Heart left ventricle (tissue), 16 donors: Measurements from ENCODE around the gene SKA2. TPM values are rescaled to one million over a fixed set of nuclear protein-coding genes. Genes with fewer than 3 reads are reported as not detected.

Source experiments
- ATAC-seq, 4 donors: fragments of 200-7000 bp; cut with Tn5 transposase; one replicate each; pipeline ENCODE4 v1.9.1; 2020 to 2022; ENCODE audit warnings: moderate library complexity in 4 of 4, mild to moderate bottlenecking in 3 of 4, moderate number of reproducible peaks in 1 of 4
- DNase-seq, 5 donors: peaks; one replicate each; pipeline ENCODE4 v3.0.0-alpha.2; 2020
- H3K27ac ChIP-seq, 12 donors: fragments of 200-600 bp; sonication (generic) in 4 of 12; one replicate each; pipeline versions ENCODE4 v1.5.0 to v1.8.0; 2016 to 2022; ENCODE audit warnings: mild to moderate bottlenecking in 2 of 12
- H3K27me3 ChIP-seq, 9 donors: fragments of 200-600 bp; sonication (generic) in 2 of 9; one replicate each; pipeline versions ENCODE4 v1.5.1 to v1.8.0; 2016 to 2022; ENCODE audit warnings: mild to moderate bottlenecking in 3 of 9
- H3K36me3 ChIP-seq, 9 donors: fragments of 200-600 bp; sonication (generic) in 2 of 9; one replicate each; pipeline versions ENCODE4 v1.5.0 to v1.8.0; 2018 to 2022; ENCODE audit warnings: mild to moderate bottlenecking in 2 of 9
- H3K4me1 ChIP-seq, 12 donors: fragments of 200-600 bp; sonication (generic) in 4 of 12; one replicate each; pipeline versions ENCODE4 v1.5.0 to v1.8.0; 2016 to 2022; ENCODE audit warnings: mild to moderate bottlenecking in 3 of 12
- H3K4me3 ChIP-seq, 12 donors: fragments of 200-600 bp; sonication (generic) in 4 of 12; one replicate each; pipeline versions ENCODE4 v1.5.0 to v1.8.0; 2017 to 2022; ENCODE audit warnings: mild to moderate bottlenecking in 9 of 12, moderate library complexity in 4 of 12
- H3K9me3 ChIP-seq, 12 donors: fragments of 200-600 bp; sonication (generic) in 4 of 12; one replicate each; pipeline versions ENCODE4 v1.5.0 to v1.8.0; 2016 to 2022; ENCODE audit warnings: mild to moderate bottlenecking in 1 of 12
- CTCF ChIP-seq, 12 donors: fragments of 200-600 bp; sonication (generic) in 4 of 12; IDR thresholded peaks; one replicate each; pipeline versions ENCODE4 v1.5.0 to v1.8.0; 2018 to 2022; ENCODE audit warnings: antibody characterized with exemption in 12 of 12, mild to moderate bottlenecking in 5 of 12
- POLR2A ChIP-seq, 2 donors: fragments of 450-650 bp; IDR thresholded peaks; one replicate each; pipeline ENCODE4 v1.6.1; 2017; ENCODE audit warnings: antibody characterized with exemption in 2 of 2, mild to moderate bottlenecking in 2 of 2, moderate library complexity in 2 of 2
- WGBS, 4 donors: extraction: QIAGEN DNeasy Blood & Tissue Kit in 2 of 4; methylation state at CpG; one replicate each; pipeline versions ENCODE4 v1.1.5 to v1.1.7; 2013 to 2018; 5-methylcytosine and 5-hydroxymethylcytosine counted together
- intact Hi-C, 10 donors: fragments of 100-400 bp; cut with DNase I; formaldehyde crosslinking; loops; one replicate each; pipeline versions ENCODE4 v1.11.1 to v1.14.2; 2022
- polyA plus RNA-seq, 2 donors: library from polyadenylated mRNA; stranded (reverse); fragments of 200-250 nt; gene quantifications; one replicate each; pipeline ENCODE4 v1.2.3, GENCODE V29; 2013
- total RNA-seq, 9 donors: library from RNA; depleted of rRNA in 2 of 9; stranded (reverse); fragments of >200 nt in 2 of 9; fragmentation: NEBNext Ultra II Directional in 3 of 9; extraction: Animal tissue kit (Norgen Biotek cat#: 25700) in 3 of 9; gene quantifications; one replicate each; pipeline versions ENCODE4 v1.1.0 to v1.2.4, GENCODE V29; 2016 to 2023
- donor health status: ischemic (EF 13 %, LVEDD 7.1; RV severe dilation, severe dysfunction).
- donor health status: healthy with polysubstance abuse.
- donor health status: DM: no; HTN: yes; CAD: no.
- donor health status: DM: no; HTN: no; CAD: no.
- donor health status: ischemic (EF 25% LVEDD 6.9; RV normal size, moderate dysfunction).
- donor health status: ischemic (EF 25% LVEDD 5.7; RV mildly dilated, moderate dysfunction).
- donor health status: healthy.
- donor health status: DM: yes; HTN: yes; CAD: no.
- donor health status: ischemic (EF 35%, LVEDD 5.7; RV mildly dilated, moderate dysfunction).
- donor health status: nonischemic (EF 11% LVEDD 7.7; RV severe dilation, severe dysfunction).
- donor health status: DM: yes; HTN: yes; CAD: no.
- donor health status: PGD.
- donor health status: ischemic (EF 29% LVEDD 5.4; RV normal size, mild dysfunction).
- donor health status: nonischemic (EF 23%, LVEDD 6.1; RV moderate dilation, normal function).

SKA2 gene
- total and polyA plus RNA-seq, 11 donors: 23.7 to 52.3 (median 39.1) TPM

GRCh38 chr17:59161477-59161876 is 6.5 kb upstream of the SKA2 start:
- DNase-seq: no peak
- Histone ChIP-seq H3K27me3 (no peaks in the 10 kb centered on the region), H3K27ac (no peak overlapping the region), H3K4me3 (no peak overlapping the region), H3K36me3 (no peaks in the 10 kb centered on the region), H3K9me3 (no peaks in the 10 kb centered on the region), H3K4me1 (peaks cover 0 to 11% (median 0%) of the 10 kb centered on the region in 12 donors)
- WGBS, 4 donors: 96 to 98% (median 97%) methylated on average over 2 of the region's 2 CpGs
- ATAC-seq: no peak
- intact Hi-C loops: no loop called here
- TF ChIP-seq CTCF (IDR thresholded peaks at IDR 0.05) (no peak), POLR2A (IDR thresholded peaks at IDR 0.05) (no peak)

- Histone ChIP-seq H3K4me1 (peaks cover 0 to 14% (median 5%) of the 10 kb centered on the region in 12 donors), H3K27ac (peak overlapping the region in 1 of 12 donors; percentile 28), H3K27me3 (no peaks in the 10 kb centered on the region), H3K36me3 (no peaks in the 10 kb centered on the region), H3K4me3 (no peak overlapping the region), H3K9me3 (no peaks in the 10 kb centered on the region)
- intact Hi-C loops: no loop called here
- no peak for TF ChIP-seq POLR2A (IDR thresholded peaks at IDR 0.05)
- no peak for TF ChIP-seq CTCF (IDR thresholded peaks at IDR 0.05)
- no peak for ATAC-seq
- WGBS, 4 donors: 92 to 94% (median 92%) methylated on average over 9 of the region's 9 CpGs
- no peak for DNase-seq
These were observed 5.4 kb upstream of the SKA2 start for GRCh38 chr17:59160157-59161025.

GRCh38 chr17:59155439-59156177 is 622 bp upstream of the SKA2 start, which contains the start of gene PRR11:
Gene PRR11 (plus strand): TSS chr17:59155746. CDS start chr17:59169753, 14,007 bp downstream.
- H3K27ac ChIP-seq: peak within 1 kb of the TSS; percentile 35 to 89 (median 84)
- DNase-seq (peak; percentile 92 to 97 (median 95)), ATAC-seq (peak; percentile 94 to 97 (median 96))
- no peaks in the 10 kb centered on the region for H3K36me3 ChIP-seq
- TF ChIP-seq POLR2A (IDR thresholded peaks at IDR 0.05): peak in 1 of 2 donors; percentile 7
- TF ChIP-seq CTCF (IDR thresholded peaks at IDR 0.05): no peak
- no peaks in the 10 kb centered on the region for H3K27me3 ChIP-seq
- intact Hi-C loops: loop anchor here in 6 of 10 donors (1.0 to 10.0 kb wide), 4 partner anchors 49 to 638 kb away; partner anchors contain the start of gene TRIM37 (in 5 of the 6)
- WGBS, 4 donors: 1% methylated on average over 25 of the region's 25 CpGs
- no peaks in the 10 kb centered on the region for H3K9me3 ChIP-seq
- peaks cover 0 to 37% (median 15%) of the 10 kb centered on the region in 12 donors for H3K4me1 ChIP-seq
- H3K4me3 ChIP-seq: peak within 1 kb of the TSS; percentile 52 to 91 (median 74)
